ENCODE data around the gene NIT2.

Gene NIT2

GRCh38 chr3:100399341-100400071, 64.9 kb downstream of the NIT2 start:
- DNase-seq = no peak

GRCh38 chr3:100400419-100400779, 65.8 kb downstream of the NIT2 start:
- DNase-seq = peak in 1 of 2 experiments; percentile 53

- peak; percentile 98 to 99 for DNase-seq
Measured at GRCh38 chr3:100400780-100401673, 66.5 kb downstream of the NIT2 start, which contains the start of the genes LNP1 and TOMM70. Gene LNP1, plus strand, starts transcription at chr3:100401539. Its CDS starts 28,191 bp downstream, at chr3:100429730. Gene TOMM70, minus strand, starts transcription at chr3:100401089. Its CDS starts 140 bp downstream, at chr3:100400949.

DNA sequence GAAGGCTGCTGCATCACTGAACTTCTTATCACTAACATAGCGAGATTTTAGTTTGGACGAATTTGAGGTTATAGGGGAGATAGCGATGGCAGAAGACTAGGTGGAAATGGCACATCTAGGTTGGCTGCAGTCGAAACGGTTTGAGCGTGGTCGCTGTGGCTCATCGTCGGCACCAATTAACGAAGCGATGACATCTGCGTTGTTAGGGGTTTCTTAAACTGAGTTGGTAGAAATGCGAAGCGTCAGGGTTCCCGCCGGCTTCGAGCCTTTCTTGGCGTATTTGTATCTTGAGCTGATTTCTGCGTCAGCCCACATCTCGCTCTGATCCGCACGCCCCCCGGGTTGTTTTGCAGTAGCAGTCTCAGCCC, 67.1 kb downstream of the NIT2 start:
- peak; percentile 32 to 72 for DNase-seq

DNA sequence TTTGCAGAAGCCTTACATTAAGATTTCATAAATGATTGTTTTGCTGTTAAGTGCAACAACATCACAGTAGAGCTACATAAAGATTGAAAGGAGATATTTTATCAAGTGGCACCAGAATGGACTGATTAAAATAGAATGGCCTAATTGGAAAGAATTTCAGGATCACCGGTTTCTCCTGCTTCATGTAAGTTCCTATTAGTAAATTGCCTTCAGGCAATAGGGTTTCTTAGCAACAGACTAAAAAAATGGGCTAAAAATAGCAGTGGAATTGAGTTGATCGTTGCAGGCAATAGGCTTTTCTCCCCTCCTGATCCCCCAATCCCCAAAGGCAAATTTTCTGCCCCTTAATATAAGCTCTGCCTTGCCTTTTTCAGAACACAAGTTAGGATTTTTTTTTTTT, 67.7 kb downstream of the NIT2 start:
- DNase-seq = peak; percentile 73 to 88

DNA sequence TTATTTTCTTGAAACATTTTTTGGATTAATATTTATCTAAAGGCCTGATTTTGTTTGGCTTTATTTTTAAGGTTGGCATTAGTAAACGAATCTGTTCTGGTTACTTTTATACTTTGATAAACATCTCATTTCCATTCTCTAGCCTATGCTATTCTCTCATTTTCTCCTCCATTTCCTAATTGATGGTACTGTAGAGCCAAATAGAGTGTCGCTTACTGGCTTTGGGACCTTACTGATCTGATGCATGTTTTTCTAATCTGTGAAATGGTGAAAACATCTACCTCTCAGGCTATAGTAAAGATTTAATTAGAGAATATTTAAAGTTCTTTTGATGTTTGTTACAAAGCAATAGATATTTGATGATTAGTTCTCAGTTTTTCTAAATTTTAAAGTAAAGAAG, 68.3 kb downstream of the NIT2 start:
- DNase-seq = peak in 1 of 2 experiments; percentile 18

- DNase-seq = peak; percentile 45 to 54
Measured at GRCh38 chr3:100403362-100404249, 69.0 kb downstream of the NIT2 start.

DNA sequence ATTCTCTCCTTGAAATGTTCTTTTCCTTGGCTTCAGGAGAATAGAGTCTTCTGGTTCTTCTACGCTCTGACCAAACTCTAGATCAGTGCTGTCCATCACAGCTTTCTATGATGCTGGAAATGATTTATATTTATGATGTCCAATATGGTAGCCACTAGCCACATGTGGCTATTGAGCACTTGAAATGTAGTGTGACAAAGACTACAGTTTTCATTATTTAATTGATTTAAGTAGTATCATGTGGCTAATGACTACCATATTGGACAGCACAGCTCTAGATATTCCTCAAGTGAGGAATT, 69.6 kb downstream of the NIT2 start:
- no peak for DNase-seq

- DNase-seq = no peak
Measured at GRCh38 chr3:100407164-100407563, 72.6 kb downstream of the NIT2 start.

GRCh38 chr3:100407977-100408532, 73.5 kb downstream of the NIT2 start:
- DNase-seq = no peak

Data from NCI-H2081 (cell line).